GM23338 (cell line): Measurements from ENCODE around the gene TMEM44. TPM values are rescaled to one million over a fixed set of nuclear protein-coding genes. Genes with fewer than 3 reads are reported as not detected.

ENCODE experiments used
- ATAC-seq: fragments of 200-7000 bp; cut with Tn5 transposase; 3 replicates; pipeline ENCODE4 v1.9.1; 2020
- DNase-seq: peaks from one replicate; pipeline ENCODE4 v3.0.0-alpha.2; 2015; ENCODE audit warnings: low spot score
- H2AFZ ChIP-seq: fragments of 200-600 bp; sonication (generic); 2 replicates; pipeline ENCODE4 v1.8.0; 2016; ENCODE audit warnings: antibody characterized with exemption, mild to moderate bottlenecking, moderate library complexity
- H3F3A ChIP-seq: fragments of 200-600 bp; sonication (generic); replicated peaks from 2 replicates; pipeline ENCODE4 v1.8.0; 2017; ENCODE audit warnings: antibody characterized with exemption, mixed run types, low read depth
- H3K27ac ChIP-seq: fragments of 200-600 bp; sonication (generic); 2 replicates; pipeline ENCODE4 v1.6.1; 2016; ENCODE audit warnings: low read depth
- H3K27me3 ChIP-seq: fragments of 200-600 bp; sonication (generic); 2 replicates; pipeline ENCODE4 v1.8.0; 2016; ENCODE audit warnings: mild to moderate bottlenecking, mixed run types, moderate library complexity; ENCODE audit not compliant: insufficient read depth
- H3K36me3 ChIP-seq: fragments of 200-600 bp; sonication (generic); 2 replicates; pipeline ENCODE4 v1.8.0; 2016; ENCODE audit warnings: mild to moderate bottlenecking; ENCODE audit not compliant: insufficient read depth
- H3K4me1 ChIP-seq: fragments of 200-600 bp; sonication (generic); 2 replicates; pipeline ENCODE4 v1.8.0; 2016; ENCODE audit warnings: mild to moderate bottlenecking, moderate library complexity; ENCODE audit not compliant: insufficient read depth
- H3K4me2 ChIP-seq: fragments of 200-600 bp; sonication (generic); 2 replicates; pipeline ENCODE4 v1.7.1; 2017; ENCODE audit warnings: mixed run types
- H3K4me3 ChIP-seq: fragments of 200-600 bp; sonication (generic); 2 replicates; pipeline ENCODE4 v1.6.1; 2016; ENCODE audit warnings: mixed run types
- H3K79me2 ChIP-seq: fragments of 200-600 bp; sonication (generic); replicated peaks from 2 replicates; pipeline ENCODE4 v1.8.0; 2017; ENCODE audit warnings: mild to moderate bottlenecking; ENCODE audit not compliant: insufficient read depth
- H3K9me2 ChIP-seq: fragments of 200-600 bp; sonication (generic); 2 replicates; pipeline ENCODE4 v1.8.0; 2017; ENCODE audit not compliant: insufficient read depth
- H4K20me1 ChIP-seq: fragments of 200-600 bp; sonication (generic); replicated peaks from 2 replicates; pipeline ENCODE4 v1.8.0; 2017; ENCODE audit warnings: mild to moderate bottlenecking; ENCODE audit not compliant: insufficient read depth
- H3K27ac Mint-ChIP-seq: 2 replicates; pipeline ENCODE4 v1.8.0; 2020; ENCODE audit warnings: inconsistent platforms, mild to moderate bottlenecking, moderate library complexity, mixed read lengths
- H3K27me3 Mint-ChIP-seq: 3 replicates; pipeline ENCODE4 v1.8.0; 2022; ENCODE audit warnings: low read depth, mild to moderate bottlenecking, moderate library complexity, mixed read lengths, inconsistent platforms; ENCODE audit not compliant: insufficient read depth, poor library complexity
- H3K36me3 Mint-ChIP-seq: 3 replicates; pipeline ENCODE4 v1.8.0; 2021; ENCODE audit warnings: low read depth, mild to moderate bottlenecking, inconsistent platforms, moderate library complexity, mixed read lengths
- H3K4me1 Mint-ChIP-seq: 3 replicates; pipeline ENCODE4 v1.8.0; 2020; ENCODE audit warnings: mild to moderate bottlenecking, inconsistent platforms, mixed read lengths
- H3K4me3 Mint-ChIP-seq: 3 replicates; pipeline ENCODE4 v1.8.0; 2021; ENCODE audit warnings: moderate library complexity, mild to moderate bottlenecking, inconsistent platforms, mixed read lengths
- H3K9me3 Mint-ChIP-seq: 3 replicates; pipeline ENCODE4 v1.8.0; 2020; ENCODE audit warnings: moderate library complexity, mild to moderate bottlenecking, inconsistent platforms, mixed read lengths
- CREB1 ChIP-seq: fragments of 250-450 bp; sonication (Bioruptor Pico); IDR thresholded peaks from 2 replicates; pipeline ENCODE4 v1.5.0; 2020; ENCODE audit warnings: low read depth, mild to moderate bottlenecking, moderate library complexity
- ETS1 ChIP-seq: IDR thresholded peaks from 2 replicates; pipeline ENCODE4 v1.6.1; 2016; ENCODE audit warnings: antibody characterized with exemption
- EZH2 ChIP-seq: fragments of 200-600 bp; sonication (generic); IDR thresholded peaks from one replicate; pipeline ENCODE4 v1.8.0; 2017; ENCODE audit warnings: antibody characterized with exemption, mild to moderate bottlenecking, low read depth; ENCODE audit not compliant: unreplicated experiment
- EZH2phosphoT487 ChIP-seq: fragments of 200-600 bp; sonication (generic); IDR thresholded peaks from one replicate; pipeline ENCODE4 v1.8.1; 2018; ENCODE audit warnings: antibody characterized with exemption; ENCODE audit not compliant: unreplicated experiment
- JUNB ChIP-seq: IDR thresholded peaks from one replicate; pipeline ENCODE4 v1.6.1; 2016; ENCODE audit warnings: antibody characterized with exemption; ENCODE audit not compliant: unreplicated experiment
- NANOG ChIP-seq: IDR thresholded peaks from 2 replicates; pipeline ENCODE4 v1.6.1; 2016; ENCODE audit warnings: antibody characterized with exemption, borderline replicate concordance
- POLR2AphosphoS5 ChIP-seq: IDR thresholded peaks from 2 replicates; pipeline ENCODE4 v1.6.1; 2016; ENCODE audit warnings: antibody characterized with exemption, low read depth
- REST ChIP-seq: IDR thresholded peaks from one replicate; pipeline ENCODE4 v1.6.1; 2018; ENCODE audit warnings: antibody characterized with exemption; ENCODE audit not compliant: unreplicated experiment
- STAT1 ChIP-seq: IDR thresholded peaks from one replicate; pipeline ENCODE4 v1.6.1; 2016; ENCODE audit warnings: antibody characterized with exemption; ENCODE audit not compliant: unreplicated experiment
- ZNF114 ChIP-seq: fragments of 250-450 bp; sonication (Bioruptor Pico); IDR thresholded peaks from 2 replicates; pipeline ENCODE4 v1.5.0; 2020; ENCODE audit warnings: mild to moderate bottlenecking, moderate library complexity
- ZNF331 ChIP-seq: fragments of 250-450 bp; sonication (Bioruptor Pico); IDR thresholded peaks from 2 replicates; pipeline ENCODE4 v1.5.0; 2020; ENCODE audit warnings: low read depth, mild to moderate bottlenecking, moderate library complexity
- polyA plus RNA-seq: library from polyadenylated mRNA; unstranded; fragments of >200 nt; fragmentation: Nextera tagmentation; extraction: Ambion mirVana; gene quantifications from 2 replicates; pipeline ENCODE4 v1.2.1, GENCODE V29; 2016
- total RNA-seq: library from RNA; depleted of rRNA; stranded (reverse); fragments of >200 nt; shearing (Covaris generic); gene quantifications from 2 replicates; pipeline ENCODE4 v1.2.3, GENCODE V29; 2014
- TF ChIP-seq, protein P1 (sequence below), 2 experiments: fragments of 200-600 bp in 1 of 2; sonication (generic) in 1 of 2; conservative IDR thresholded peaks; 2 replicates each; pipeline versions ENCODE4 v1.5.1 to v1.6.1; 2016 to 2017; ENCODE audit warnings: antibody characterized with exemption in 2 of 2, low read depth in 2 of 2, mild to moderate bottlenecking in 2 of 2, moderate library complexity in 1 of 2

Gene TMEM44
- total and polyA plus RNA-seq, 2 experiments from 2014 or later, result 10.0 to 10.5 TPM

GRCh38 chr3:194573680-194574437, 59.4 kb downstream of the TMEM44 start:
- no peaks in the 10 kb centered on the region for H3F3A ChIP-seq
- H3K27me3 Mint-ChIP-seq, result peaks cover 4% of the 10 kb centered on the region
- peaks cover 9% of the 10 kb centered on the region; the same call in 1 of the 3 replicates for H3K4me1 Mint-ChIP-seq
- H3K9me3 Mint-ChIP-seq, result no peaks in the 10 kb centered on the region
- H3K4me2 ChIP-seq, result no peak overlapping the region
- DNase-seq (peak; percentile 70), ATAC-seq (peak; percentile 93)
- H3K36me3 Mint-ChIP-seq, result no peaks in the 10 kb centered on the region
- TF ChIP-seq, protein P1, sequence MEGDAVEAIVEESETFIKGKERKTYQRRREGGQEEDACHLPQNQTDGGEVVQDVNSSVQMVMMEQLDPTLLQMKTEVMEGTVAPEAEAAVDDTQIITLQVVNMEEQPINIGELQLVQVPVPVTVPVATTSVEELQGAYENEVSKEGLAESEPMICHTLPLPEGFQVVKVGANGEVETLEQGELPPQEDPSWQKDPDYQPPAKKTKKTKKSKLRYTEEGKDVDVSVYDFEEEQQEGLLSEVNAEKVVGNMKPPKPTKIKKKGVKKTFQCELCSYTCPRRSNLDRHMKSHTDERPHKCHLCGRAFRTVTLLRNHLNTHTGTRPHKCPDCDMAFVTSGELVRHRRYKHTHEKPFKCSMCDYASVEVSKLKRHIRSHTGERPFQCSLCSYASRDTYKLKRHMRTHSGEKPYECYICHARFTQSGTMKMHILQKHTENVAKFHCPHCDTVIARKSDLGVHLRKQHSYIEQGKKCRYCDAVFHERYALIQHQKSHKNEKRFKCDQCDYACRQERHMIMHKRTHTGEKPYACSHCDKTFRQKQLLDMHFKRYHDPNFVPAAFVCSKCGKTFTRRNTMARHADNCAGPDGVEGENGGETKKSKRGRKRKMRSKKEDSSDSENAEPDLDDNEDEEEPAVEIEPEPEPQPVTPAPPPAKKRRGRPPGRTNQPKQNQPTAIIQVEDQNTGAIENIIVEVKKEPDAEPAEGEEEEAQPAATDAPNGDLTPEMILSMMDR (conservative IDR thresholded peaks at IDR 0.05; ENCODE audit: low read depth in 2 of 2), result peak; percentile 52 to 91
- TF ChIP-seq ETS1, result no peak
- H4K20me1 ChIP-seq, result no peaks in the 10 kb centered on the region
- no peak overlapping the region for H3K4me3 Mint-ChIP-seq
- H3K36me3 ChIP-seq, result no peaks in the 10 kb centered on the region
- H3K9me2 ChIP-seq, result no peaks in the 10 kb centered on the region
- no peak overlapping the region for H3K27ac Mint-ChIP-seq
- H3K4me3 ChIP-seq, result no peak overlapping the region
- peak overlapping the region; percentile 80; the same call in 1 of the 2 replicates for H2AFZ ChIP-seq
- no peak overlapping the region for H3K27ac ChIP-seq
- H3K27me3 ChIP-seq, result 0 out of 2 replicates have a peak, but pooled peaks cover 3% of the 10 kb centered on the region
- H3K4me1 ChIP-seq, result no peaks in the 10 kb centered on the region
- H3K79me2 ChIP-seq, result no peaks in the 10 kb centered on the region

GRCh38 chr3:194572944-194573491, 60.2 kb downstream of the TMEM44 start:
- H3K27ac ChIP-seq, result no peak overlapping the region
- no peaks in the 10 kb centered on the region for H3K4me1 ChIP-seq
- no peaks in the 10 kb centered on the region for H4K20me1 ChIP-seq
- no peaks in the 10 kb centered on the region for H3K9me2 ChIP-seq
- H3K79me2 ChIP-seq, result no peaks in the 10 kb centered on the region
- H3K36me3 ChIP-seq, result no peaks in the 10 kb centered on the region
- Mint-ChIP-seq H3K4me1 (peaks cover 9% of the 10 kb centered on the region; the same call in 1 of the 3 replicates), H3K9me3 (no peaks in the 10 kb centered on the region), H3K36me3 (no peaks in the 10 kb centered on the region), H3K4me3 (no peak overlapping the region), H3K27ac (no peak overlapping the region), H3K27me3 (peaks cover 2% of the 10 kb centered on the region)
- DNase-seq (no peak), ATAC-seq (no peak)
- 0 out of 2 replicates have a peak, but pooled peaks cover 3% of the 10 kb centered on the region for H3K27me3 ChIP-seq
- H3K4me3 ChIP-seq, result no peak overlapping the region
- no peak overlapping the region for H3K4me2 ChIP-seq
- peak overlapping the region; percentile 80; the same call in 1 of the 2 replicates for H2AFZ ChIP-seq
- no peaks in the 10 kb centered on the region for H3F3A ChIP-seq
- no peak for TF ChIP-seq STAT1
- TF ChIP-seq POLR2AphosphoS5, result no peak
- TF ChIP-seq EZH2phosphoT487, result no peak
- TF ChIP-seq, protein P1 (conservative IDR thresholded peaks at IDR 0.05; ENCODE audit: low read depth in 2 of 2), result no peak
- no peak for TF ChIP-seq REST
- no peak for TF ChIP-seq JUNB
- TF ChIP-seq ETS1, result no peak
- TF ChIP-seq ZNF331 (CRISPR knock-in tag), result no peak
- no peak for TF ChIP-seq CREB1
- TF ChIP-seq EZH2, result no peak
- no peak for TF ChIP-seq NANOG
- no peak for TF ChIP-seq ZNF114 (CRISPR knock-in tag)
